H9 (cell line): Measurements from ENCODE around the gene MBD5. TPM values are rescaled to one million over a fixed set of nuclear protein-coding genes. Genes with fewer than 3 reads are reported as not detected.

ENCODE experiments used
- DNase-seq: peaks from one replicate; pipeline ENCODE4 v3.0.0-alpha.2; 2017
- H2AFZ ChIP-seq: one replicate; pipeline ENCODE4 v1.6.1; 2013; ENCODE audit warnings: mild to moderate bottlenecking, low read length, control low read depth, moderate library complexity
- H2AK5ac ChIP-seq: 2 replicates; pipeline ENCODE4 v1.6.1; 2013; ENCODE audit warnings: low read length, control low read depth, mixed read lengths; ENCODE audit not compliant: insufficient read length
- H2BK120ac ChIP-seq: one replicate; pipeline ENCODE4 v1.6.1; 2013; ENCODE audit warnings: low read depth, mild to moderate bottlenecking, low read length, control low read depth, inconsistent platforms; ENCODE audit not compliant: poor library complexity, severe bottlenecking
- H2BK12ac ChIP-seq: 2 replicates; pipeline ENCODE4 v1.6.1; 2013; ENCODE audit warnings: low read length, control low read depth, mixed read lengths, low read depth; ENCODE audit not compliant: insufficient read length
- H2BK15ac ChIP-seq: 2 replicates; pipeline ENCODE4 v1.6.1; 2013; ENCODE audit warnings: low read depth, low read length, control low read depth
- H2BK20ac ChIP-seq: one replicate; pipeline ENCODE4 v1.6.1; 2013; ENCODE audit warnings: low read depth, mild to moderate bottlenecking, low read length, control low read depth, inconsistent platforms; ENCODE audit not compliant: poor library complexity, severe bottlenecking
- H2BK5ac ChIP-seq: 2 replicates; pipeline ENCODE4 v1.6.1; 2013; ENCODE audit warnings: low read length, control low read depth, mixed read lengths; ENCODE audit not compliant: insufficient read length
- H3K14ac ChIP-seq: 2 replicates; pipeline ENCODE4 v1.6.1; 2013; ENCODE audit warnings: low read length, control low read depth; ENCODE audit not compliant: insufficient read depth
- H3K18ac ChIP-seq: 2 replicates; pipeline ENCODE4 v1.6.1; 2013; ENCODE audit warnings: low read depth, mild to moderate bottlenecking, mixed read lengths, low read length, control low read depth; ENCODE audit not compliant: insufficient read length
- H3K23ac ChIP-seq: 2 replicates; pipeline ENCODE4 v1.6.1; 2013; ENCODE audit warnings: low read length, control low read depth, mixed read lengths, low read depth; ENCODE audit not compliant: insufficient read length
- H3K23me2 ChIP-seq: 2 replicates; pipeline ENCODE4 v1.6.1; 2013; ENCODE audit warnings: low read depth, mild to moderate bottlenecking, mixed read lengths, low read length, control low read depth; ENCODE audit not compliant: insufficient read length, poor library complexity, severe bottlenecking
- H3K27ac ChIP-seq: 2 replicates; pipeline ENCODE4 v1.5.1; 2013; ENCODE audit warnings: low read length, control low read depth, mixed read lengths, low read depth; ENCODE audit not compliant: insufficient read length
- H3K27me3 ChIP-seq: 2 replicates; pipeline ENCODE4 v1.6.1; 2013; ENCODE audit warnings: low read length, control low read depth, inconsistent platforms; ENCODE audit not compliant: insufficient read depth
- H3K4ac ChIP-seq: 2 replicates; pipeline ENCODE4 v1.6.1; 2013; ENCODE audit warnings: low read depth, mild to moderate bottlenecking, control low read depth, inconsistent platforms, low read length, moderate library complexity
- H3K4me1 ChIP-seq: 2 replicates; pipeline ENCODE4 v1.6.1; 2013; ENCODE audit warnings: low read length, control low read depth, inconsistent platforms; ENCODE audit not compliant: insufficient read depth
- H3K4me2 ChIP-seq: 2 replicates; pipeline ENCODE4 v1.6.1; 2013; ENCODE audit warnings: low read length, control low read depth, mixed read lengths; ENCODE audit not compliant: insufficient read length, insufficient read depth
- H3K56ac ChIP-seq: 2 replicates; pipeline ENCODE4 v1.6.1; 2013; ENCODE audit warnings: low read depth, mild to moderate bottlenecking, mixed read lengths, low read length, control low read depth; ENCODE audit not compliant: insufficient read length
- H3K79me1 ChIP-seq: 2 replicates; pipeline ENCODE4 v1.6.1; 2013; ENCODE audit warnings: low read depth, mild to moderate bottlenecking, moderate library complexity, low read length, control low read depth, inconsistent platforms; ENCODE audit not compliant: insufficient read depth, poor library complexity, severe bottlenecking
- H3K79me2 ChIP-seq: 2 replicates; pipeline ENCODE4 v1.6.1; 2013; ENCODE audit warnings: low read length, control low read depth, inconsistent platforms; ENCODE audit not compliant: insufficient read depth
- H3K9ac ChIP-seq: 2 replicates; pipeline ENCODE4 v1.6.1; 2013; ENCODE audit warnings: low read length, control low read depth, mixed read lengths; ENCODE audit not compliant: insufficient read length; ENCODE audit errors: extremely low read depth
- H3K9me3 ChIP-seq: one replicate; pipeline ENCODE4 v1.6.1; 2013; ENCODE audit warnings: low read depth, low read length, inconsistent platforms; ENCODE audit not compliant: control insufficient read depth
- H3T11ph ChIP-seq: one replicate; pipeline ENCODE4 v1.6.1; 2013; ENCODE audit warnings: mild to moderate bottlenecking, low read length, control low read depth, inconsistent platforms
- H4K20me1 ChIP-seq: one replicate; pipeline ENCODE4 v1.6.1; 2013; ENCODE audit not compliant: control insufficient read depth, insufficient read length, insufficient read depth
- H4K5ac ChIP-seq: 2 replicates; pipeline ENCODE4 v1.6.1; 2013; ENCODE audit warnings: low read depth, mild to moderate bottlenecking, mixed read lengths, low read length, control low read depth; ENCODE audit not compliant: insufficient read length
- H4K8ac ChIP-seq: replicated peaks from 2 replicates; pipeline ENCODE4 v1.6.1; 2013; ENCODE audit warnings: low read length, control low read depth, mixed read lengths, low read depth; ENCODE audit not compliant: insufficient read length
- H4K91ac ChIP-seq: 2 replicates; pipeline ENCODE4 v1.6.1; 2013; ENCODE audit warnings: low read depth, mild to moderate bottlenecking, moderate library complexity, mixed read lengths, low read length, control low read depth; ENCODE audit not compliant: insufficient read length
- H3K27ac Mint-ChIP-seq, 3 experiments: 2 replicates in 2 of 3; 3 replicates in 1 of 3; pipeline ENCODE4 v1.8.0; 2020 to 2021; ENCODE audit warnings: mixed read lengths in 3 of 3, mild to moderate bottlenecking in 1 of 3, moderate library complexity in 1 of 3
- H3K27me3 Mint-ChIP-seq: 2 replicates; pipeline ENCODE4 v1.8.0; 2021; ENCODE audit warnings: low read depth, mild to moderate bottlenecking, moderate library complexity, mixed read lengths
- H3K36me3 Mint-ChIP-seq, 3 experiments: 2 replicates in 2 of 3; 3 replicates in 1 of 3; pipeline ENCODE4 v1.8.0; 2020 to 2021; ENCODE audit warnings: low read depth in 3 of 3, mixed read lengths in 3 of 3; ENCODE audit not compliant: insufficient read depth in 1 of 3
- H3K4me1 Mint-ChIP-seq, 2 experiments: 2 replicates each; pipeline ENCODE4 v1.8.0; 2020; ENCODE audit warnings: mixed read lengths in 2 of 2
- H3K4me3 Mint-ChIP-seq, 2 experiments: 2 replicates in 1 of 2; 3 replicates in 1 of 2; pipeline ENCODE4 v1.8.0; 2020 to 2021; ENCODE audit warnings: mild to moderate bottlenecking in 2 of 2, mixed read lengths in 2 of 2, moderate library complexity in 1 of 2
- H3K9me3 Mint-ChIP-seq, 2 experiments: 2 replicates in 1 of 2; 3 replicates in 1 of 2; pipeline ENCODE4 v1.8.0; 2020; ENCODE audit warnings: mild to moderate bottlenecking in 2 of 2, mixed read lengths in 2 of 2, moderate library complexity in 1 of 2
- WGBS: extraction: QIAGEN DNeasy Blood & Tissue Kit; methylation state at CpG from one replicate; pipeline ENCODE4 v1.1.7; 2013; ENCODE audit warnings: missing lambda C conversion rate, low lambda C conversion rate, mixed read lengths; ENCODE audit not compliant: insufficient read length; ENCODE audit errors: extremely low coverage; 5-methylcytosine and 5-hydroxymethylcytosine counted together
- total RNA-seq: library from RNA; stranded (reverse); gene quantifications from 2 replicates; pipeline ENCODE4 v1.2.1, GENCODE V29; 2021
- TF ChIP-seq, protein P1 (sequence below): fragments of 200-600 bp; sonication (generic); conservative IDR thresholded peaks from 3 replicates; pipeline ENCODE4 v1.8.0; 2021; ENCODE audit warnings: antibody characterized with exemption, mild to moderate bottlenecking

The MBD5 gene
- total RNA-seq, 1 experiment from 2014 or later: 23.1 TPM

DNA sequence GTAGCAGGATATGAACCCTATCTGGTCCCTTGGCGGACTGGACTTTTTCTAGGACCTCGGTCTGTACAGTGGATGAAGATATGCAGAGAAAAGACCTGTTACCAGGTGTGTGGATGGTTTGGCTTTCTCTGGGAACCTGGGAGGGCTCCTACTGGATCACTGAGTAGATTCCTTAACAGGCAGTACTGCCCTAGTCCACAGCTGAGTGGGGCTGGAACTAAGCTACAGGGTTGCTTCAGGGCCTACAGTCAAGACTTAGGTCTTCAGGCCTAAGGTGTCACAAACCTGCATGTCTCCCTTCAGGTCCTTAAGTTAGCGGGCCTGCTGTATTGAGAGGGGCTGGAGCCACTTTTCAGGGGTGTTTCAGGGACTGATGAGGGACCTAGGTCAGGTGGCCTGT lies 43.2 kb upstream of the MBD5 start:
- H2AK5ac ChIP-seq: no peak overlapping the region
- H2BK5ac ChIP-seq: no peak overlapping the region
- no peaks in the 10 kb centered on the region for H4K20me1 ChIP-seq
- H3K4ac ChIP-seq: no peak overlapping the region
- no peaks in the 10 kb centered on the region for H3K79me1 ChIP-seq
- H3K9me3 ChIP-seq: no peaks in the 10 kb centered on the region
- H3K4me1 ChIP-seq: no peaks in the 10 kb centered on the region
- H2AFZ ChIP-seq: no peak overlapping the region
- no peak overlapping the region for H4K91ac ChIP-seq
- peaks cover 7% of the 10 kb centered on the region; the same call in 1 of the 2 replicates for H3K79me2 ChIP-seq
- H2BK20ac ChIP-seq: no peak overlapping the region
- no peak overlapping the region for H3K14ac ChIP-seq
- H4K8ac ChIP-seq: no peak overlapping the region
- H3K4me2 ChIP-seq: no peak overlapping the region
- H2BK120ac ChIP-seq: no peak overlapping the region
- Mint-ChIP-seq H3K27ac (peak overlapping the region in 2 of 3 experiments; percentile 49 to 75; a peak in 3 of 7 replicates), H3K9me3 (no peaks in the 10 kb centered on the region), H3K27me3 (no peaks in the 10 kb centered on the region), H3K36me3 (peaks cover 0 to 10% (median 7%) of the 10 kb centered on the region in 3 experiments; a peak in 4 of 7 replicates), H3K4me1 (peaks cover 5 to 17% of the 10 kb centered on the region in 2 experiments; a peak in 3 of 4 replicates), H3K4me3 (no peak overlapping the region)
- H4K5ac ChIP-seq: no peak overlapping the region
- no peaks in the 10 kb centered on the region for H3K27me3 ChIP-seq
- no CpG with 5 or more reads among the region's 3 CpGs for WGBS
- H3K18ac ChIP-seq: no peak overlapping the region
- H3K27ac ChIP-seq: no peak overlapping the region
- no peak for DNase-seq
- no peak overlapping the region for H3K56ac ChIP-seq
- no peak overlapping the region for H2BK15ac ChIP-seq
- no peak overlapping the region for H3K9ac ChIP-seq
- no peak overlapping the region for H3K23ac ChIP-seq
- H3T11ph ChIP-seq: no peak overlapping the region
- TF ChIP-seq, protein P1, sequence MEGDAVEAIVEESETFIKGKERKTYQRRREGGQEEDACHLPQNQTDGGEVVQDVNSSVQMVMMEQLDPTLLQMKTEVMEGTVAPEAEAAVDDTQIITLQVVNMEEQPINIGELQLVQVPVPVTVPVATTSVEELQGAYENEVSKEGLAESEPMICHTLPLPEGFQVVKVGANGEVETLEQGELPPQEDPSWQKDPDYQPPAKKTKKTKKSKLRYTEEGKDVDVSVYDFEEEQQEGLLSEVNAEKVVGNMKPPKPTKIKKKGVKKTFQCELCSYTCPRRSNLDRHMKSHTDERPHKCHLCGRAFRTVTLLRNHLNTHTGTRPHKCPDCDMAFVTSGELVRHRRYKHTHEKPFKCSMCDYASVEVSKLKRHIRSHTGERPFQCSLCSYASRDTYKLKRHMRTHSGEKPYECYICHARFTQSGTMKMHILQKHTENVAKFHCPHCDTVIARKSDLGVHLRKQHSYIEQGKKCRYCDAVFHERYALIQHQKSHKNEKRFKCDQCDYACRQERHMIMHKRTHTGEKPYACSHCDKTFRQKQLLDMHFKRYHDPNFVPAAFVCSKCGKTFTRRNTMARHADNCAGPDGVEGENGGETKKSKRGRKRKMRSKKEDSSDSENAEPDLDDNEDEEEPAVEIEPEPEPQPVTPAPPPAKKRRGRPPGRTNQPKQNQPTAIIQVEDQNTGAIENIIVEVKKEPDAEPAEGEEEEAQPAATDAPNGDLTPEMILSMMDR: no peak
- H2BK12ac ChIP-seq: no peak overlapping the region
- H3K23me2 ChIP-seq: no peaks in the 10 kb centered on the region
